Esophagus squamous epithelium (tissue), 5 donors: Measurements from ENCODE around the gene KIF6. TPM values are rescaled to one million over a fixed set of nuclear protein-coding genes. Genes with fewer than 3 reads are reported as not detected.

Experiments
- DNase-seq: peaks from one replicate; lab custom pipeline; 2025; lab: John Stamatoyannopoulos, UW
- H3K27ac ChIP-seq, 4 donors: fragments of 200-600 bp; sonication (generic); one replicate each; pipeline ENCODE4 v1.5.1; 2016 to 2019; ENCODE audit warnings: mild to moderate bottlenecking in 1 of 4
- H3K27me3 ChIP-seq, 4 donors: fragments of 200-600 bp; sonication (generic); 1 replicate in 3 of 4; 2 replicates in 1 of 4; pipeline versions ENCODE4 v1.5.1 to v1.6.0; 2017 to 2021; ENCODE audit warnings: antibody characterized with exemption in 1 of 4
- H3K36me3 ChIP-seq, 3 donors: fragments of 200-600 bp; sonication (generic); one replicate each; pipeline ENCODE4 v1.5.1; 2016 to 2019
- H3K4me1 ChIP-seq, 3 donors: fragments of 200-600 bp; sonication (generic); one replicate each; pipeline ENCODE4 v1.5.1; 2017 to 2019
- H3K4me3 ChIP-seq, 4 donors: fragments of 200-600 bp; sonication (generic); 1 replicate in 3 of 4; 2 replicates in 1 of 4; pipeline ENCODE4 v1.5.1; 2016 to 2019; ENCODE audit warnings: mild to moderate bottlenecking in 2 of 4, moderate library complexity in 1 of 4
- H3K9me3 ChIP-seq, 3 donors: fragments of 200-600 bp; sonication (generic); one replicate each; pipeline ENCODE4 v1.5.1; 2016 to 2019
- POLR2A ChIP-seq, 4 donors: fragments of 450-650 bp; IDR thresholded peaks; one replicate each; pipeline ENCODE4 v1.6.1; 2017; ENCODE audit warnings: antibody characterized with exemption in 4 of 4, mild to moderate bottlenecking in 4 of 4, moderate library complexity in 3 of 4
- WGBS, 2 donors: methylation state at CpG; one replicate each; pipeline ENCODE4 v1.1.5; 2018; 5-methylcytosine and 5-hydroxymethylcytosine counted together
- intact Hi-C: fragments of 100-400 bp; cut with DNase I; formaldehyde crosslinking; loops from one replicate; pipeline ENCODE4 v1.15.0; 2022
- total RNA-seq, 4 donors: library from RNA; depleted of rRNA; stranded (reverse); fragments of >200 nt; gene quantifications; one replicate each; pipeline ENCODE4 v1.1.0, GENCODE V29; 2016
- TF ChIP-seq, protein P1 (sequence below), 6 experiments: fragments of 450-650 bp in 4 of 6; fragments of 200-600 bp in 2 of 6; sonication (generic) in 2 of 6; IDR thresholded peaks; one replicate each; pipeline ENCODE4 v1.5.1; 2016 to 2019; ENCODE audit warnings: antibody characterized with exemption in 6 of 6, mild to moderate bottlenecking in 4 of 6, moderate library complexity in 4 of 6
- donor health status: DM: yes; HTN: yes; CAD: no.

Gene KIF6
- total RNA-seq, 4 donors from 2014 or later: 0.19 TPM; not detected in 3

DNA sequence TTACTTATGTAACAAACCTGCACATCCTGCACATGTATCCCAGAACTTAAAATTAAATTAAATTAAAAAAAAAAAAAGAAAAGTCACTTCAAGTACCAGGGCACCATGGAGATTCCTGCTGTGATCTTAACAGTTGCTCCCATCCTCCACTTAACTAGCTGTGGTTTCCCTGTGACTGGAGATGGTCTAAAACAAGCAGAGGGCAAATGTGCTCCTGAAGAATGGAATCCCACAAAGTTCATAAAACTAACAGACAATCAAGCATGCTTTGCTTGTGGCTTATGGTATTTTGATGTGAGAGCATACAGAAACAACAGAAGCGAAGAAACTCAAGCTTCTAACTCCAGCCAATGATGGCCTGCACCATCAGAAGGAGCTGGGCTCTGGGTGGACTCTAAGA lies 249.1 kb downstream of the KIF6 start:
- Histone ChIP-seq H3K4me1 (peaks cover 0 to 6% (median 0%) of the 10 kb centered on the region in 3 donors), H3K4me3 (no peak overlapping the region), H3K36me3 (no peaks in the 10 kb centered on the region), H3K27ac (no peak overlapping the region), H3K27me3 (no peaks in the 10 kb centered on the region), H3K9me3 (no peaks in the 10 kb centered on the region)
- no peak for DNase-seq
- TF ChIP-seq, protein P1, sequence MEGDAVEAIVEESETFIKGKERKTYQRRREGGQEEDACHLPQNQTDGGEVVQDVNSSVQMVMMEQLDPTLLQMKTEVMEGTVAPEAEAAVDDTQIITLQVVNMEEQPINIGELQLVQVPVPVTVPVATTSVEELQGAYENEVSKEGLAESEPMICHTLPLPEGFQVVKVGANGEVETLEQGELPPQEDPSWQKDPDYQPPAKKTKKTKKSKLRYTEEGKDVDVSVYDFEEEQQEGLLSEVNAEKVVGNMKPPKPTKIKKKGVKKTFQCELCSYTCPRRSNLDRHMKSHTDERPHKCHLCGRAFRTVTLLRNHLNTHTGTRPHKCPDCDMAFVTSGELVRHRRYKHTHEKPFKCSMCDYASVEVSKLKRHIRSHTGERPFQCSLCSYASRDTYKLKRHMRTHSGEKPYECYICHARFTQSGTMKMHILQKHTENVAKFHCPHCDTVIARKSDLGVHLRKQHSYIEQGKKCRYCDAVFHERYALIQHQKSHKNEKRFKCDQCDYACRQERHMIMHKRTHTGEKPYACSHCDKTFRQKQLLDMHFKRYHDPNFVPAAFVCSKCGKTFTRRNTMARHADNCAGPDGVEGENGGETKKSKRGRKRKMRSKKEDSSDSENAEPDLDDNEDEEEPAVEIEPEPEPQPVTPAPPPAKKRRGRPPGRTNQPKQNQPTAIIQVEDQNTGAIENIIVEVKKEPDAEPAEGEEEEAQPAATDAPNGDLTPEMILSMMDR (IDR thresholded peaks at IDR 0.05): no peak
- no peak for TF ChIP-seq POLR2A (IDR thresholded peaks at IDR 0.05)
- 69 to 80% methylated on average over 1 of the region's 1 CpG for WGBS, 2 donors
- intact Hi-C loops: no loop called here

DNA sequence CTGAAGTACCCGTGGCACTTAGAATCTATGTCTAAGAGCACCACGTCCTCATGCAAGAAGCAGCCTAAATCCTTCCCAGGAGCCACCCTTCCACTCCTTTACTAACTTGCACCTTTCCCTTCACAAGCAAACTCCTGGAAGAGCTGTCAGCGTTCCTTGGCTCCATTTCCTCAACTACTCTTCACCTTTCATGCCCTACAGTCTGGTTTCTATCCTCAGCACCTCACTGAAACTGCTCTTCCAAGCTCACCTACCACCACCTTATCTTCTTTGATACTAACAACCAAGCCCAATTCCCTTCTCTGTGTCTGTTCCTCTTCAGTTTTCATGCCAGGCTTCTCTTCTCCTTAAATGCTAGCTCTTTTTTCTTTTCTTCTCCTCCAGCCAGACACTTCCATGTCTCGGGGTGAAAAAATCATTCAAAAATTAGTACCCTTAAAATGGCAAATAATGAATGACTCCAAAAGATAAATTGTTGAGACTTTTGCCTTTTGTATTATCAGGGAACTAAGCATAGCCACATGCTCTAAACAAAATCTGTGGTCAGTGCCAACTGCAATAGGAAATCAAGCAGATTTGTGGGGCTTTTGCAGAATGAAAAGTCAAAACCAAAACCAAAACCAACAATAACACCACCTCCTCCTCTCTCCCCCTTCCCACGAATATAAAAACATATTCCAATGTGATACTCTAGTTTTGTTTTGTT lies 253.1 kb downstream of the KIF6 start:
- Histone ChIP-seq H3K4me1 (peaks cover 0 to 6% (median 0%) of the 10 kb centered on the region in 3 donors), H3K27me3 (no peaks in the 10 kb centered on the region), H3K9me3 (no peaks in the 10 kb centered on the region), H3K27ac (no peak overlapping the region), H3K4me3 (no peak overlapping the region), H3K36me3 (no peaks in the 10 kb centered on the region)
- intact Hi-C loops: no loop called here
- no peak for DNase-seq
- TF ChIP-seq POLR2A (IDR thresholded peaks at IDR 0.05): no peak
- TF ChIP-seq, protein P1 (IDR thresholded peaks at IDR 0.05): no peak
- WGBS, 2 donors: 58% methylated on average over 5 of the region's 5 CpGs

DNA sequence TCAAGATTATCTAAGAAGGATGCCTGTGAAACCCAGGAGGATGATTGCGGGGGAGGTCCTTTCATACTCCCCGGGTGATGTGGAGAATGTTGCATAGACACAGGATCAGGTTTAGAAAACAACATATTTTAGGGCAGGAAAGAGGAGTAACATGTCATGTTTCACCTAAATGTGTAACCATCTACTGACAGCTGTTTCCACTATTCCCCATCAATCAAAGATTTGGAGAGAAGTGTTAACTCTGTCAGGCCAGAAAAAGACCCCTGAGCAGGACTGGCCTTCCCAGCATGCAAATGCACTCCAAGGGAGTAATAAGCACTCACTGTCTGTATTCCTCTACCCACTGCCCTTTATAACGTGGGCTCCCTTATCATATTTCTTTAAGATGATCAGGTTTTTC lies 254.7 kb downstream of the KIF6 start:
- TF ChIP-seq POLR2A (IDR thresholded peaks at IDR 0.05): no peak
- TF ChIP-seq, protein P1 (IDR thresholded peaks at IDR 0.05): no peak
- Histone ChIP-seq H3K9me3 (no peaks in the 10 kb centered on the region), H3K27ac (no peak overlapping the region), H3K4me3 (no peak overlapping the region), H3K36me3 (no peaks in the 10 kb centered on the region), H3K27me3 (no peaks in the 10 kb centered on the region), H3K4me1 (peaks cover 0 to 6% (median 0%) of the 10 kb centered on the region in 3 donors)
- WGBS, 2 donors: 82 to 87% methylated on average over 3 of the region's 3 CpGs
- intact Hi-C loops: no loop called here
- no peak for DNase-seq

DNA sequence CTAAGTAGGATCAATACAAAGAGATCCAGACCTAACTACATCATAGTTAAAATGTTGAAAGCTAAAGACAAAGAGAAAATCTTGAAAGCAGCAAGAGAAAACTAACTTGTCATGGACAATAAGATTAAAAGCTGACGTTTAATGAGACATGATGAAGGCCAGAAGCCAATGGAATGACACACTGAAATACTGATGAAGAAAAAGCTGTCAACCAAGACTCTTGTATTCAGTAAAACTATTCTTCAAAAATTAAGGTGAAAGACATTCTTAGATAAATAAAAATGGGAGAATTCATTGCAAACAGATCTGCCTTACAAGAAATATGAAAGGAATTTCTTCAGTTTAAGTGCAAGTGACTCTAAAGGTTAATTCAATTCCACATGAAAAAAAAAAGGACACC lies 256.8 kb downstream of the KIF6 start:
- no peak for DNase-seq
- peaks cover 0 to 6% (median 0%) of the 10 kb centered on the region in 3 donors for H3K4me1 ChIP-seq
- TF ChIP-seq, protein P1 (IDR thresholded peaks at IDR 0.05): no peak
- TF ChIP-seq POLR2A (IDR thresholded peaks at IDR 0.05): no peak
- H3K9me3 ChIP-seq: no peaks in the 10 kb centered on the region
- WGBS, 2 donors: 50 to 62% methylated on average over 1 of the region's 1 CpG
- intact Hi-C loops: no loop called here
- H3K27ac ChIP-seq: no peak overlapping the region
- H3K4me3 ChIP-seq: no peak overlapping the region
- H3K27me3 ChIP-seq: no peaks in the 10 kb centered on the region
- H3K36me3 ChIP-seq: no peaks in the 10 kb centered on the region

DNA sequence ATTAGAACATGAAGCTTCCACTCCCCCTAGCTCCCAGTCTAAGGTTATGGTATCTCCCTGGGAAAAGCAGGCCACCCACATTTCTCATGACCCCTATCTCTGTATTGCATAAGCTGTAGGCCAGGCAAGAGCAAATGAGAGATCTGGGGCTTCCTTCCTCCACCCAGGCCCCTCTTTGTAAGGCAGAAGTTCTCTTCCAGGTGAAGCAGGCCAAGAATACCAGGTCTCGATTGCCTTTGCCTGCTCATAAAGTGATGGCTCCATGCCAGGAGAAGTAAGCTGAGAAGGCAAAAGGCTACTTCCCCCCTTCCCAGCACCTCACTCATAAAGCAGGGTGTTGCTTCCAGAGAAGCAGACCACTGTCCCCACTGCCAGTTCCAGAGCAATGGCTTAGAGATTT lies 258.6 kb downstream of the KIF6 start:
- H3K9me3 ChIP-seq: no peaks in the 10 kb centered on the region
- no peak overlapping the region for H3K27ac ChIP-seq
- no peak overlapping the region for H3K4me3 ChIP-seq
- no peaks in the 10 kb centered on the region for H3K36me3 ChIP-seq
- TF ChIP-seq, protein P1 (IDR thresholded peaks at IDR 0.05): no peak
- no peak for TF ChIP-seq POLR2A (IDR thresholded peaks at IDR 0.05)
- intact Hi-C loops: no loop called here
- no peaks in the 10 kb centered on the region for H3K4me1 ChIP-seq
- DNase-seq: no peak
- WGBS, 2 donors: 44 to 75% methylated on average over 1 of the region's 1 CpG
- no peaks in the 10 kb centered on the region for H3K27me3 ChIP-seq
